Esophagus squamous epithelium (tissue), 4 donors: Measurements from ENCODE around the gene KRT72.

Experiments used
- POLR2A ChIP-seq, 4 donors: fragments of 450-650 bp; IDR thresholded peaks; one replicate each; pipeline ENCODE4 v1.6.1; 2017; ENCODE audit warnings: antibody characterized with exemption in 4 of 4, mild to moderate bottlenecking in 4 of 4, moderate library complexity in 3 of 4
- TF ChIP-seq, protein P1 (sequence below), 6 experiments: fragments of 450-650 bp in 4 of 6; fragments of 200-600 bp in 2 of 6; sonication (generic) in 2 of 6; IDR thresholded peaks; one replicate each; pipeline ENCODE4 v1.5.1; 2016 to 2019; ENCODE audit warnings: antibody characterized with exemption in 6 of 6, mild to moderate bottlenecking in 4 of 6, moderate library complexity in 4 of 6

DNA sequence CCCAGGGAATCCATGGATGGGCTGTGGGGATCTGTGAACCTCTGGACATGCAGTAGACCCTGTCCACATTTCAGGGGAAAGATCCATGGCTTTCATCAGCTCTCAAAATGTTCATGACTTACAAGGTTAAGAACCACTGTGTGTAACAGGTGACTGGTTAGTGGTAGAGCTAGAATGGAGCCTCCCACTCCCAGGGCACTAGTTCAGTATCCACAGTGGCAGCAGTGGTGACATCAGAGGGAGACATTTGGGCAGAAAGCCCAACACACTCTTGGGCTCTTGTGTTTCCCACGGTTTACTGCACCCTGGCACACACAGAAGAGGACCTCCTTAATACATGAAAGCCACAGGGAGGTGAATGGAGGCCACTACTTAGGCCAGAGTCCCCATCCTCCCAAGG is 36.7 kb downstream of the KRT72 start:
- TF ChIP-seq, protein P1, sequence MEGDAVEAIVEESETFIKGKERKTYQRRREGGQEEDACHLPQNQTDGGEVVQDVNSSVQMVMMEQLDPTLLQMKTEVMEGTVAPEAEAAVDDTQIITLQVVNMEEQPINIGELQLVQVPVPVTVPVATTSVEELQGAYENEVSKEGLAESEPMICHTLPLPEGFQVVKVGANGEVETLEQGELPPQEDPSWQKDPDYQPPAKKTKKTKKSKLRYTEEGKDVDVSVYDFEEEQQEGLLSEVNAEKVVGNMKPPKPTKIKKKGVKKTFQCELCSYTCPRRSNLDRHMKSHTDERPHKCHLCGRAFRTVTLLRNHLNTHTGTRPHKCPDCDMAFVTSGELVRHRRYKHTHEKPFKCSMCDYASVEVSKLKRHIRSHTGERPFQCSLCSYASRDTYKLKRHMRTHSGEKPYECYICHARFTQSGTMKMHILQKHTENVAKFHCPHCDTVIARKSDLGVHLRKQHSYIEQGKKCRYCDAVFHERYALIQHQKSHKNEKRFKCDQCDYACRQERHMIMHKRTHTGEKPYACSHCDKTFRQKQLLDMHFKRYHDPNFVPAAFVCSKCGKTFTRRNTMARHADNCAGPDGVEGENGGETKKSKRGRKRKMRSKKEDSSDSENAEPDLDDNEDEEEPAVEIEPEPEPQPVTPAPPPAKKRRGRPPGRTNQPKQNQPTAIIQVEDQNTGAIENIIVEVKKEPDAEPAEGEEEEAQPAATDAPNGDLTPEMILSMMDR (IDR thresholded peaks at IDR 0.05), result no peak
- TF ChIP-seq POLR2A (IDR thresholded peaks at IDR 0.05), result no peak
